ENCODE data around the gene ARID1B. TPM values are rescaled to one million over a fixed set of nuclear protein-coding genes. Genes with fewer than 3 reads are reported as not detected.

ARID1B gene
- total and polyA plus RNA-seq, 2 donors (not counting 1 experiment from before 2014, with no cell fraction given): 47.2 to 280 TPM

DNA sequence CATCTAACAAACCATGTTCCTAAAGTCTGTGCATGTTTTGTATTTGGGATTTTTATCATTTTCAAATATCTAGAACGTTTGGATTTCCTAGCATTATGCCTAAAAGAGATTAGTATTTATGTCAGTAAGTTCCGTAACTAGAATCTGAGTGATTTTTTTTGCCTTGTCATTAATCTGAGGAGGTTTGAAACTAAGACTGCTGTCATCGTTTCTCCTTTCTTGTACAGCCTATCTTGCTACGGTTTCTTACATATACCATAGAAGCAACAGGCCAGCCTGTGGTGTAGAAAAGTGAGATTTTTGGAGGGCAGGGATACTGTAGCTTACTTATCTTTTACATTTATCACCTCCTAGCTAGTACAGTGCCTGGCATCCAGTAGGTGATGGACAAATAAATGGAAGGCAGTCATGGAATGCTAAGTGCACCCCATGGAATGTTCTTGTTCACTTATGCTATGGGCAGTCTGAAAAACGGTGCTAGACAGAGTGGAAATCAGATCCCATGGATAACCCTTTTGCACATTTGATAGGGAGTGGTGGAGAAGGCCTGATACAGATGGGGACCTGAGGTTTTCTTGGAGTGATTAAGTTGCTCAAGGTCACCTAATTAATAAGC is 93.9 kb downstream of the ARID1B start:
- ChIA-PET POLR2A (no interaction called here), CTCF (no interaction called here)
- H2AFZ ChIP-seq (ENCODE audit: insufficient read depth, low read depth, low read length, poor library complexity, severe bottlenecking): no peak overlapping the region
- no peaks in the 10 kb centered on the region for H3K9me3 ChIP-seq (ENCODE audit: control extremely low read depth in 1 of 3, control insufficient read depth in 2 of 3, insufficient read depth in 1 of 3, low read length in 2 of 3)
- intact Hi-C loops (cut with micrococcal nuclease): no loop called here
- no peaks in the 10 kb centered on the region for H3K27me3 Mint-ChIP-seq
- H3K27ac Mint-ChIP-seq: peak overlapping the region; percentile 75
- no peaks in the 10 kb centered on the region for H3K9me3 Mint-ChIP-seq (ENCODE audit: insufficient read depth)
- peaks cover 13 to 28% of the 10 kb centered on the region in 2 donors for H3K4me1 ChIP-seq (ENCODE audit: control insufficient read depth in 2 of 2, insufficient read depth in 2 of 2, low read length in 2 of 2)
- TF ChIP-seq, protein P1, sequence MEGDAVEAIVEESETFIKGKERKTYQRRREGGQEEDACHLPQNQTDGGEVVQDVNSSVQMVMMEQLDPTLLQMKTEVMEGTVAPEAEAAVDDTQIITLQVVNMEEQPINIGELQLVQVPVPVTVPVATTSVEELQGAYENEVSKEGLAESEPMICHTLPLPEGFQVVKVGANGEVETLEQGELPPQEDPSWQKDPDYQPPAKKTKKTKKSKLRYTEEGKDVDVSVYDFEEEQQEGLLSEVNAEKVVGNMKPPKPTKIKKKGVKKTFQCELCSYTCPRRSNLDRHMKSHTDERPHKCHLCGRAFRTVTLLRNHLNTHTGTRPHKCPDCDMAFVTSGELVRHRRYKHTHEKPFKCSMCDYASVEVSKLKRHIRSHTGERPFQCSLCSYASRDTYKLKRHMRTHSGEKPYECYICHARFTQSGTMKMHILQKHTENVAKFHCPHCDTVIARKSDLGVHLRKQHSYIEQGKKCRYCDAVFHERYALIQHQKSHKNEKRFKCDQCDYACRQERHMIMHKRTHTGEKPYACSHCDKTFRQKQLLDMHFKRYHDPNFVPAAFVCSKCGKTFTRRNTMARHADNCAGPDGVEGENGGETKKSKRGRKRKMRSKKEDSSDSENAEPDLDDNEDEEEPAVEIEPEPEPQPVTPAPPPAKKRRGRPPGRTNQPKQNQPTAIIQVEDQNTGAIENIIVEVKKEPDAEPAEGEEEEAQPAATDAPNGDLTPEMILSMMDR (IDR thresholded peaks at IDR 0.05): no peak
- TF ChIP-seq EZH2 (IDR thresholded peaks at IDR 0.05; ENCODE audit: borderline replicate concordance, insufficient read depth, low read depth, low read length, poor library complexity, severe bottlenecking): no peak
- no peak overlapping the region for H3K4me3 ChIP-seq (ENCODE audit: control extremely low read depth in 1 of 5, extremely low read depth in 1 of 5, insufficient read depth in 1 of 5, low read depth in 2 of 5, low read length in 4 of 5)
- H3K4me2 ChIP-seq (replicated peaks; ENCODE audit: low read depth, low read length, poor library complexity, severe bottlenecking): no peak overlapping the region
- no peak overlapping the region for H3K9ac ChIP-seq (ENCODE audit: low read length)
- H4K20me1 ChIP-seq (ENCODE audit: control insufficient read depth, insufficient read depth, low read length, poor library complexity, severe bottlenecking): peaks cover 91% of the 10 kb centered on the region
- DNase-seq: no peak
- no peak for ATAC-seq (ENCODE audit: low read depth)
- peaks cover 85% of the 10 kb centered on the region for H3K4me1 Mint-ChIP-seq
- WGBS (ENCODE audit: insufficient coverage): 80% methylated on average over 1 of the region's 5 CpGs
- H3K36me3 ChIP-seq (replicated peaks in 1 of 2; ENCODE audit: control extremely low read depth in 1 of 2, control insufficient read depth in 1 of 2, extremely low read depth in 1 of 2, insufficient read depth in 2 of 2, low read length in 1 of 2): peaks cover 0 to 9% of the 10 kb centered on the region in 2 experiments
- peaks cover 99% of the 10 kb centered on the region for H3K79me2 ChIP-seq (ENCODE audit: control insufficient read depth, insufficient read depth, low read length)
- no peak overlapping the region for H3K4me3 Mint-ChIP-seq
- H3K27me3 ChIP-seq (replicated peaks in 1 of 4; ENCODE audit: control extremely low read depth in 1 of 4, control insufficient read depth in 3 of 4, insufficient read depth in 4 of 4, low read length in 3 of 4): no peaks in the 10 kb centered on the region
- H3K27ac ChIP-seq (ENCODE audit: low read length in 2 of 2): peak overlapping the region in 1 of 2 donors; percentile 0

DNA sequence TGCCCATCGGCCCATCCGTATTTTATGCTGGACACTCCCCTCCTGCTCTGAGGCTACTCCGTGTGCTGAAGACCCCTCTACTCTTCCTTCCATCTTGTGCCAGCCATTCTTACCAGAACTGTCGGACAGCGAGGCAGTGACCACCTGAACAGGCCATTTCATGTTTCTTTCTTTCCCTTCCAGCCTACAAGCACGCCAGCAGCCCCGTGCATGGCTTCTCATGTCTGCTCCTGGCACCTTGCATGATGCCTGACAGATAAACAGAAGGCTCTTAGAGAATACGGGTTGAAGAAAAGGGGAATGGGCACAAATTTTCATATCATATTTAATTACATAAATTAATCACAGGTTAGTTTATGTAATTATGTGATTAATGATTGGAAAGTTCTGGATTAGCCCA is 95.7 kb downstream of the ARID1B start:
- no peaks in the 10 kb centered on the region for H3K27me3 Mint-ChIP-seq
- CTCF ChIA-PET: no interaction called here
- no peak overlapping the region for H3K27ac ChIP-seq (ENCODE audit: low read length in 2 of 2)
- H3K36me3 ChIP-seq (replicated peaks in 1 of 2; ENCODE audit: control extremely low read depth in 1 of 2, control insufficient read depth in 1 of 2, extremely low read depth in 1 of 2, insufficient read depth in 2 of 2, low read length in 1 of 2): peaks cover 0 to 9% of the 10 kb centered on the region in 2 experiments
- TF ChIP-seq EZH2 (IDR thresholded peaks at IDR 0.05; ENCODE audit: borderline replicate concordance, insufficient read depth, low read depth, low read length, poor library complexity, severe bottlenecking): no peak
- TF ChIP-seq, protein P1 (IDR thresholded peaks at IDR 0.05): no peak
- no peaks in the 10 kb centered on the region for H3K27me3 ChIP-seq (replicated peaks in 1 of 4; ENCODE audit: control extremely low read depth in 1 of 4, control insufficient read depth in 3 of 4, insufficient read depth in 4 of 4, low read length in 3 of 4)
- intact Hi-C loops (cut with micrococcal nuclease): no loop called here
- 100% methylated on average over 5 of the region's 8 CpGs for WGBS (ENCODE audit: insufficient coverage)
- peaks cover 99% of the 10 kb centered on the region for H3K79me2 ChIP-seq (ENCODE audit: control insufficient read depth, insufficient read depth, low read length)
- H3K9ac ChIP-seq (ENCODE audit: low read length): no peak overlapping the region
- H3K4me1 Mint-ChIP-seq: peaks cover 81% of the 10 kb centered on the region
- no peak overlapping the region for H3K4me2 ChIP-seq (replicated peaks; ENCODE audit: low read depth, low read length, poor library complexity, severe bottlenecking)
- H3K9me3 ChIP-seq (ENCODE audit: control extremely low read depth in 1 of 3, control insufficient read depth in 2 of 3, insufficient read depth in 1 of 3, low read length in 2 of 3): no peaks in the 10 kb centered on the region
- H3K4me3 ChIP-seq (ENCODE audit: control extremely low read depth in 1 of 5, extremely low read depth in 1 of 5, insufficient read depth in 1 of 5, low read depth in 2 of 5, low read length in 4 of 5): no peak overlapping the region
- no peak overlapping the region for H3K27ac Mint-ChIP-seq
- H3K4me3 Mint-ChIP-seq: no peak overlapping the region
- H4K20me1 ChIP-seq (ENCODE audit: control insufficient read depth, insufficient read depth, low read length, poor library complexity, severe bottlenecking): peaks cover 92% of the 10 kb centered on the region
- H2AFZ ChIP-seq (ENCODE audit: insufficient read depth, low read depth, low read length, poor library complexity, severe bottlenecking): no peak overlapping the region
- POLR2A ChIA-PET: no interaction called here
- DNase-seq: no peak
- peaks cover 10 to 12% of the 10 kb centered on the region in 2 donors for H3K4me1 ChIP-seq (ENCODE audit: control insufficient read depth in 2 of 2, insufficient read depth in 2 of 2, low read length in 2 of 2)
- H3K9me3 Mint-ChIP-seq (ENCODE audit: insufficient read depth): no peaks in the 10 kb centered on the region
- ATAC-seq (ENCODE audit: low read depth): no peak
